Mammary epithelial cell (primary cell): ENCODE data around the gene DOCK2.

Experiments used
- CTCF ChIP-seq, 2 donors: IDR thresholded peaks in 1 of 2; conservative IDR thresholded peaks in 1 of 2; 2 replicates each; pipeline ENCODE4 v1.5.1; 2011 to 2012; ENCODE audit warnings: inconsistent platforms in 2 of 2, low read length in 2 of 2, mild to moderate bottlenecking in 2 of 2, control low read depth in 1 of 2, low read depth in 1 of 2; ENCODE audit not compliant: insufficient read depth in 1 of 2; ENCODE audit errors: extremely low read depth in 1 of 2
- EZH2 ChIP-seq: IDR thresholded peaks from 2 replicates; pipeline ENCODE4 v1.6.1; 2012; ENCODE audit warnings: low read length, inconsistent platforms, borderline replicate concordance

- TF ChIP-seq CTCF (conservative IDR thresholded peaks at IDR 0.05 in 1 of 2, IDR thresholded peaks at IDR 0.05 in 1 of 2; ENCODE audit: extremely low read depth in 1 of 2, insufficient read depth in 1 of 2, low read depth in 1 of 2, low read length in 2 of 2), result no peak
- TF ChIP-seq EZH2, result no peak
These were observed 371.3 kb downstream of the DOCK2 start for GRCh38 chr5:170008376-170008775.
